Suppressor macrophage (primary cell): Measurements from ENCODE around the gene MARCOL.
A peak's percentile ranks its signal among the peaks of the same experiment; 100 is the strongest.

Experiments used
- DNase-seq, 4 experiments: peaks; one replicate each; pipeline ENCODE4 v3.0.0-alpha.2; 2020 to 2022
- total RNA-seq, 17 experiments: gene quantifications; one replicate each; lab custom pipeline; 2026; ENCODE audit warnings: mixed read lengths in 6 of 17, inconsistent platforms in 3 of 17; lab: John Stamatoyannopoulos, UW

The MARCOL gene
- 0 to 1.5 (median 0) reads per million in 17 experiments for total RNA-seq

- DNase-seq, result no peak
These were observed at the start of gene MARCOL for GRCh38 chr5:148238418-148238794. MARCOL (plus strand) TSS chr5:148238525; CDS start chr5:148238598, 73 bp downstream.

- no peak for DNase-seq
These were observed 47.3 kb upstream of the MARCOL start for GRCh38 chr5:148191010-148191409.

- DNase-seq, result no peak
These were observed 45.1 kb upstream of the MARCOL start for GRCh38 chr5:148193202-148193601.

- DNase-seq, result peak in 2 of 4 experiments; percentile 28 to 35
These were observed 37.2 kb upstream of the MARCOL start for GRCh38 chr5:148201151-148201550.

GRCh38 chr5:148202531-148203203 is 35.7 kb upstream of the MARCOL start, which contains the start of gene SPINK6:
SPINK6 (plus strand) TSS chr5:148203042; CDS start chr5:148203097, 55 bp downstream.
- DNase-seq, result no peak

- DNase-seq, result peak; percentile 37 to 83 (median 66)
These were observed 33.1 kb upstream of the MARCOL start for GRCh38 chr5:148205044-148205806.

- no peak for DNase-seq
These were observed 32.5 kb upstream of the MARCOL start for GRCh38 chr5:148205865-148206264.

GRCh38 chr5:148206620-148207019 is 31.7 kb upstream of the MARCOL start:
- DNase-seq, result no peak

GRCh38 chr5:148208226-148208625 is 30.1 kb upstream of the MARCOL start:
- DNase-seq, result peak; percentile 3 to 49 (median 26)

- DNase-seq, result peak; percentile 6 to 63 (median 34)
These were observed 29.1 kb upstream of the MARCOL start for GRCh38 chr5:148209151-148209770.

GRCh38 chr5:148214665-148215185 is 23.6 kb upstream of the MARCOL start:
- DNase-seq, result peak; percentile 33 to 72 (median 54)

- no peak for DNase-seq
These were observed 16.8 kb upstream of the MARCOL start for GRCh38 chr5:148221508-148221907.

- no peak for DNase-seq
These were observed 14.1 kb upstream of the MARCOL start for GRCh38 chr5:148224117-148224742.

GRCh38 chr5:148228392-148228984 is 9.8 kb upstream of the MARCOL start:
- no peak for DNase-seq

- DNase-seq, result no peak
These were observed 8.5 kb upstream of the MARCOL start for GRCh38 chr5:148229840-148230239.

- DNase-seq, result no peak
These were observed 8.1 kb upstream of the MARCOL start for GRCh38 chr5:148230240-148230639.

- peak in 1 of 4 experiments; percentile 8 for DNase-seq
These were observed 424 bp upstream of the MARCOL start for GRCh38 chr5:148237785-148238417.

GRCh38 chr5:148248894-148249293 is 10.6 kb downstream of the MARCOL start:
- DNase-seq, result no peak

- no peak for DNase-seq
These were observed 17.1 kb downstream of the MARCOL start for GRCh38 chr5:148255456-148255855.

GRCh38 chr5:148259288-148259687 is 21.0 kb downstream of the MARCOL start:
- DNase-seq, result no peak

GRCh38 chr5:148261221-148261620 is 22.9 kb downstream of the MARCOL start:
- DNase-seq, result peak in 2 of 4 experiments; percentile 5 to 18

GRCh38 chr5:148267962-148268361 is 29.6 kb downstream of the MARCOL start:
- no peak for DNase-seq
